Measurements from ENCODE around the gene BCL7B. TPM values are rescaled to one million over a fixed set of nuclear protein-coding genes. Genes with fewer than 3 reads are reported as not detected.
"Not testable (repeated sequence)": the region's sequence is repeated elsewhere in the genome, so short reads cannot be mapped to it uniquely, and the experiment has no call there.

The BCL7B gene
- total RNA-seq, 1 experiment from 2014 or later, result 37.2 TPM

DNA sequence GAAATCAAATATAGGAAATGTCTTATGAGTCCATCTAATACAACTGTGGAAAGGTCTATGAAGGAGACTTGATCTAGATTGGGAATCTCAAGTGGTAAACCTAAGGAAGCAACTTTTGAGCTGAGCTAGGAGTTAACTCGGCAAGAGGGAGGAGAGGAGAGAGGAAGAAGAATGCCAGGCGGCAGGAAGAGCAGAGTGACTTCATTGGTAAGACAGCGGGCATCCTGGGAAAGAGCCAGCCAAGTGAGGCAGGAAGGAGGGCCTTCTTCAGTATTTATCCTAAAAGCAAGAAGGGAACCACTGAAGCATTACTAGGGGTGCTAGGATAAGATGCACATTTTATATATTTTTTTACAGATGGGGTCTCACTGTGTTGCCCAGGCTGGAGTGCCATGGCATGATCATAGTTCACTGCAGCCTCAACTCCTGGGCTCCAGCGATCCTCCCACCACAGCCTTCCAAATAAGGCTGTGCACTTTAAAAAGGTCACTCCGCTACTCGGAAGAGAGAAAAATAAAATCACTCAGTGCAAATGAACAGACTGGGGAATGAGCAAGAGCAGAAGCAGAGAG lies 2.0 kb downstream of the BCL7B start:
- peak overlapping the region; percentile 100 for H3K9ac ChIP-seq (ENCODE audit: low read length)
- no peaks in the 10 kb centered on the region for H3K9me2 ChIP-seq (replicated peaks; ENCODE audit: insufficient read depth, low read length)
- H2AFZ ChIP-seq (ENCODE audit: low read length), result no peak overlapping the region
- DNase-seq, result no peak
- no peaks in the 10 kb centered on the region for H3K27me3 ChIP-seq (ENCODE audit: low read length)
- no peak overlapping the region for H3K27ac ChIP-seq (ENCODE audit: low read length)
- H3K4me2 ChIP-seq (ENCODE audit: low read depth, low read length, poor library complexity, severe bottlenecking), result peak overlapping the region; percentile 82
- H3K79me2 ChIP-seq (ENCODE audit: low read length), result peaks cover 56% of the 10 kb centered on the region
- peaks cover 28% of the 10 kb centered on the region for H3K4me1 ChIP-seq (ENCODE audit: low read length)
- no peaks in the 10 kb centered on the region for H3K9me3 ChIP-seq (ENCODE audit: low read length)
- peaks cover 18% of the 10 kb centered on the region for H4K20me1 ChIP-seq (ENCODE audit: insufficient read depth, low read depth, low read length)
- peaks cover 25% of the 10 kb centered on the region; the same call in 1 of the 2 replicates for H3K36me3 ChIP-seq (ENCODE audit: insufficient read depth, low read length)
- H3K4me3 ChIP-seq (ENCODE audit: low read length), result peak overlapping the region; percentile 85

DNA sequence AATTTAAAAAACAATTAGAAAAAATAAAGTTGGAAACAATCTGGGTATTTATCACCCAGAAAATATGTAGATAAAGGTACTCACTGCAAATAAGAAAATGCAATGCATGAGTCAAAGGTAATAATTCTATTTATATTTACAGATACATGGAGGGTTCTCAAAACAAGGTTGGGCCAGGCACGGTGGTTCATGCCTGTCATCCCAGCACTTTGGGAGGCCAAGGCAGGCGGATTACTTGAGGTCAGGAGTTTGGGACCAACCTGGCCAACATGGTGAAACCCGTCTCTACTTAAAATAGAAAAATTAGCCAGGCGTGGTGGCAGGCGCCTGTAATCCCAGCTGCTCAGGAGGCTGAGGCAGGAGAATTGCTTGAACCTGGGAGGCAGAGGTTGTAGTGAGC lies 7.4 kb downstream of the BCL7B start:
- H3K27ac ChIP-seq (ENCODE audit: low read length); H3K9me2 ChIP-seq (replicated peaks; ENCODE audit: insufficient read depth, low read length); DNase-seq; H3K27me3 ChIP-seq (ENCODE audit: low read length); H3K9ac ChIP-seq (ENCODE audit: low read length); H3K4me3 ChIP-seq (ENCODE audit: low read length); H2AFZ ChIP-seq (ENCODE audit: low read length); H3K4me1 ChIP-seq (ENCODE audit: low read length); H3K9me3 ChIP-seq (ENCODE audit: low read length); H3K4me2 ChIP-seq (ENCODE audit: low read depth, low read length, poor library complexity, severe bottlenecking): not testable (repeated sequence)
- Histone ChIP-seq H4K20me1 (ENCODE audit: insufficient read depth, low read depth, low read length) (peaks cover 11% of the 10 kb centered on the region; the same call in 1 of the 2 replicates), H3K36me3 (ENCODE audit: insufficient read depth, low read length) (peaks cover 30% of the 10 kb centered on the region; the same call in 1 of the 2 replicates), H3K79me2 (ENCODE audit: low read length) (peaks cover 84% of the 10 kb centered on the region)

DNA sequence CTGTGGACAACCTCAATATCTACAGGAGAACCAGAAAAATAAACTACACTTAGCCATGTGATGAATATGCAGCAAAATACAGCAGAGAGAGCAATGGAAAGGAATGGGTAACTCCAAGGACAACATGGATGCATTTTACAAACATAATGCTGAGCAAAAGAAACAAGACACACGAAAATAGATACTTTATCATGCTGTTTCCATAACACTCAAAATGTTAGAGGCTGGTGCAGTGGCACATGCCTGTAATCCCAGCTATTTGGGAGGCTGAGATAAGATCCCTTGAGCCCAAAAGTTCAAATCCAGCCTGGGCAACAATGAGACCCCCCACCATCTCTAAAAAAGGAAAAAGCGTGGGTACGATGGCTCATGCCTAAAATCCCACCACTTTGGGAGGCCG lies 8.3 kb downstream of the BCL7B start:
- H3K9ac ChIP-seq (ENCODE audit: low read length), result no peak overlapping the region

DNA sequence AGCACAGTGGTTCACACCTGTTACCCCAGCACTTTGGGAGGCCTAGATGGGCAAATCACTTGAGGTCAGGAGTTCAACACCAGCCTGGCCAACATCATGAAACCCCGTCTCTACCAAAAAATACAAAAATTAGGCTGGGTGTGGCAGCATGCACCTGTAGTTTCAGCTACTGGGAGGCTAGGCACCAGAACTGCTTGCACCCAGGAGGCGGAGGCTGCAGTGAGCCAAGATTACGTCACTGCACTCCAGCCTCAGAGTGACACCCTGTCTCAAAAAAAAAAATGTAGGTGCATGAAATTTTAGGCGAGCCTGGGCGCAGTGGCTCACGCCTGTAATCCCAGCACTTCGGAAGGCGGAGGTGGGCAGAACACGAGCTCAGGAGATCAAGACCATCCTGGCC lies 9.6 kb downstream of the BCL7B start:
- H4K20me1 ChIP-seq (ENCODE audit: insufficient read depth, low read depth, low read length), result peaks cover 16% of the 10 kb centered on the region; the same call in 1 of the 2 replicates
- H3K27ac ChIP-seq (ENCODE audit: low read length), result no peak overlapping the region
- no peak overlapping the region for H3K4me3 ChIP-seq (ENCODE audit: low read length)
- H3K9ac ChIP-seq (ENCODE audit: low read length), result no peak overlapping the region
- no peak overlapping the region for H2AFZ ChIP-seq (ENCODE audit: low read length)
- H3K36me3 ChIP-seq (ENCODE audit: insufficient read depth, low read length), result peaks cover 28% of the 10 kb centered on the region; the same call in 1 of the 2 replicates
- no peaks in the 10 kb centered on the region for H3K27me3 ChIP-seq (ENCODE audit: low read length)
- no peaks in the 10 kb centered on the region for H3K9me3 ChIP-seq (ENCODE audit: low read length)
- H3K9me2 ChIP-seq (replicated peaks; ENCODE audit: insufficient read depth, low read length), result no peaks in the 10 kb centered on the region
- H3K4me2 ChIP-seq (ENCODE audit: low read depth, low read length, poor library complexity, severe bottlenecking), result no peak overlapping the region
- DNase-seq, result no peak
- H3K79me2 ChIP-seq (ENCODE audit: low read length), result peaks cover 79% of the 10 kb centered on the region
- no peaks in the 10 kb centered on the region for H3K4me1 ChIP-seq (ENCODE audit: low read length)

More for the DNA sequence above, 8.3 kb downstream of the BCL7B start:
- DNase-seq, result no peak
- H3K79me2 ChIP-seq (ENCODE audit: low read length), result peaks cover 82% of the 10 kb centered on the region
- peaks cover 16% of the 10 kb centered on the region; the same call in 1 of the 2 replicates for H4K20me1 ChIP-seq (ENCODE audit: insufficient read depth, low read depth, low read length)
- H3K9me3 ChIP-seq (ENCODE audit: low read length), result no peaks in the 10 kb centered on the region
- H3K36me3 ChIP-seq (ENCODE audit: insufficient read depth, low read length), result peaks cover 22% of the 10 kb centered on the region; the same call in 1 of the 2 replicates
- no peaks in the 10 kb centered on the region for H3K27me3 ChIP-seq (ENCODE audit: low read length)
- H3K27ac ChIP-seq (ENCODE audit: low read length), result no peak overlapping the region
- no peak overlapping the region for H3K4me3 ChIP-seq (ENCODE audit: low read length)
- no peak overlapping the region for H2AFZ ChIP-seq (ENCODE audit: low read length)
- H3K4me2 ChIP-seq (ENCODE audit: low read depth, low read length, poor library complexity, severe bottlenecking), result no peak overlapping the region
- H3K4me1 ChIP-seq (ENCODE audit: low read length), result no peaks in the 10 kb centered on the region
- H3K9me2 ChIP-seq (replicated peaks; ENCODE audit: insufficient read depth, low read length), result no peaks in the 10 kb centered on the region

DNA sequence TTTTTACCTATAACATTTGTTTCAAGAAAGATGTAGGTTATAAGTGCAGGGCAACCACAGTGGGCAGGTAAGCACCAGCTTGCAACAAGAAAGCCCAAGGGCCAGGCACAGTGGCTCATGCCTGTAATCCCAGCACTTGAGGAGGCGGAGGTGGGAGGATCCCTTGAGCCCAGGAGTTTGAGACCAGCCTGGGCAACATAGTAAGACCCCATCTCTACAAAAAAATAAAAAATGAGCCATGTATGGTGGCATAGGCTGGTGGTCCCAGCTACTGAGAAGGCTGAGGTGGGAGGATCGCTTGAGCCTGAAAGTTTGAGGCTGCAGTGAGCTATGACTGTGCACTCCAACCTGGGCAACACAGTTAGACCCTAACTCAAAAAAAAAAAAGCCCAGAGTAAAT lies 12.8 kb downstream of the BCL7B start:
- H3K4me1 ChIP-seq (ENCODE audit: low read length), result no peaks in the 10 kb centered on the region
- DNase-seq, result no peak
- peaks cover 31% of the 10 kb centered on the region; the same call in 1 of the 2 replicates for H3K36me3 ChIP-seq (ENCODE audit: insufficient read depth, low read length)
- H2AFZ ChIP-seq (ENCODE audit: low read length), result no peak overlapping the region
- no peaks in the 10 kb centered on the region for H3K9me3 ChIP-seq (ENCODE audit: low read length)
- no peak overlapping the region for H3K9ac ChIP-seq (ENCODE audit: low read length)
- H3K27ac ChIP-seq (ENCODE audit: low read length), result no peak overlapping the region
- H3K27me3 ChIP-seq (ENCODE audit: low read length), result no peaks in the 10 kb centered on the region
- no peaks in the 10 kb centered on the region for H3K9me2 ChIP-seq (replicated peaks; ENCODE audit: insufficient read depth, low read length)
- H3K4me2 ChIP-seq (ENCODE audit: low read depth, low read length, poor library complexity, severe bottlenecking), result no peak overlapping the region
- peaks cover 60% of the 10 kb centered on the region for H3K79me2 ChIP-seq (ENCODE audit: low read length)
- H4K20me1 ChIP-seq (ENCODE audit: insufficient read depth, low read depth, low read length), result peaks cover 16% of the 10 kb centered on the region; the same call in 1 of the 2 replicates
- no peak overlapping the region for H3K4me3 ChIP-seq (ENCODE audit: low read length)

DNA sequence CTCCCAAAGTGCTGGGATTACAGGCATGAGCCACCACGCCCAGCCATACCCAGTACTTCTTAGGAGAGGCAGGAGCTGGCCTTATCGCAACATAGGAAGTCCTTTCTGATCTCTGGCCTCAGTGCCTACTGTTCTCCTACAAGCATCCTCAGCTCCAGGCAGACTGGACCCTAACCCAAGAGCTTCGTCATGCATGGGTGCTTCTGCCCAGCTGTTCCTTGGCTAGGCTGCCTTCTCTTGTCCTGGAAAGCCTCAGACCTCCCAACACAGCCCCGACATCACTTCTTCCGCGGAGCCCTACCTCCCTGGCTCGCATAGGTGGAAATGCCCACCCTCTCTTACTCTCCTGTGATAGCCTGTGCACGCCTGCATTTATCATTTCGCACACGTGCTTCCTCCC lies 15.8 kb downstream of the BCL7B start:
- no peak overlapping the region for H3K4me2 ChIP-seq (ENCODE audit: low read depth, low read length, poor library complexity, severe bottlenecking)
- H3K27ac ChIP-seq (ENCODE audit: low read length), result no peak overlapping the region
- DNase-seq, result no peak
- H3K36me3 ChIP-seq (ENCODE audit: insufficient read depth, low read length), result peaks cover 31% of the 10 kb centered on the region; the same call in 1 of the 2 replicates
- no peak overlapping the region for H3K9ac ChIP-seq (ENCODE audit: low read length)
- 0 out of 2 replicates have a peak, but pooled peaks cover 6% of the 10 kb centered on the region for H4K20me1 ChIP-seq (ENCODE audit: insufficient read depth, low read depth, low read length)
- H3K9me2 ChIP-seq (replicated peaks; ENCODE audit: insufficient read depth, low read length), result no peaks in the 10 kb centered on the region
- no peak overlapping the region for H2AFZ ChIP-seq (ENCODE audit: low read length)
- no peaks in the 10 kb centered on the region for H3K27me3 ChIP-seq (ENCODE audit: low read length)
- H3K4me1 ChIP-seq (ENCODE audit: low read length), result no peaks in the 10 kb centered on the region
- H3K4me3 ChIP-seq (ENCODE audit: low read length), result no peak overlapping the region
- no peaks in the 10 kb centered on the region for H3K9me3 ChIP-seq (ENCODE audit: low read length)
- H3K79me2 ChIP-seq (ENCODE audit: low read length), result peaks cover 33% of the 10 kb centered on the region

DNA sequence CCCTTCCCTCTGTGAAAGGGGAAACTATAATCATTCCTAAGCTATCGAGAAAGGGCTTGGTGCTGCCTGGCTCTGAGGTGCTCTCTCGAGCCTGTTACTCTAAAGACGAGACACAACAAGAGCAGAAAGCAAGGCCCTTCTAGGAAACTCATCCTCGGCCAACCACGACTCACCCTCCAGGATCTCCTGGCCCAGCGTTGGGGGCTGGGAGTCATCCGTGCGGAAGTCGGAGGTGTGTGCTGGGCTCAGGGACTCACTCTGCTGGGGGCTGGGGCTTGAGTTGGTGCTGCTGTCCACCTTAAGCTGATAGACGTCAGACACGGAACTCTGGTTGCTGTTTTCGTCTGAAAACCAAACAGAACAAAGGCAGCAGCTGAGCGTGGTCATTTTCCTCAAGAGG lies 17.8 kb downstream of the BCL7B start:
- Histone ChIP-seq H3K4me2 (ENCODE audit: low read depth, low read length, poor library complexity, severe bottlenecking) (no peak overlapping the region), H3K4me1 (ENCODE audit: low read length) (no peaks in the 10 kb centered on the region), H2AFZ (ENCODE audit: low read length) (no peak overlapping the region), H3K79me2 (ENCODE audit: low read length) (peaks cover 17% of the 10 kb centered on the region), H3K9me3 (ENCODE audit: low read length) (no peaks in the 10 kb centered on the region), H3K27ac (ENCODE audit: low read length) (no peak overlapping the region), H3K27me3 (ENCODE audit: low read length) (no peaks in the 10 kb centered on the region), H3K36me3 (ENCODE audit: insufficient read depth, low read length) (peaks cover 34% of the 10 kb centered on the region; the same call in 1 of the 2 replicates), H3K9me2 (replicated peaks; ENCODE audit: insufficient read depth, low read length) (no peaks in the 10 kb centered on the region), H3K9ac (ENCODE audit: low read length) (no peak overlapping the region), H4K20me1 (ENCODE audit: insufficient read depth, low read depth, low read length) (0 out of 2 replicates have a peak, but pooled peaks cover 2% of the 10 kb centered on the region), H3K4me3 (ENCODE audit: low read length) (no peak overlapping the region)
- DNase-seq, result no peak

DNA sequence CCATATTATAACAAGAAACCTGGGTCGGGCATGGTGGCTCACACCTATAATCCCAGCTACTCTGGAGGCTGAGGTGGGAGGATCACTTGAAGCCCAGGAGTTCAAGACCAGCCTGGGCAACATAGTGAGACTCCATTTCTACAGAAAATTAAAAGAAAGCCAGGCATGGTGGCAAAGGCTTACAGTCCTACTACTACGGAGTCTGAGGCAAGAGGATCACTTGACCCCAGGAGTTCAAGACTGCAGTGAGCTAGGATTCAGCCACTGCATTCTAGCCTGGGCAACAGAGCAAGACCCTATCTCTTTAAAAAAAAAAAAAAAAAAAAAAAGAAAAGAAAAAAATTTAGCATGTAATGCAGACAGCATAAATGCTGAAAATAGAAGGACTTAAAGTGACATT lies 19.0 kb downstream of the BCL7B start:
- not testable (repeated sequence) for H3K27ac ChIP-seq (ENCODE audit: low read length)
- H3K36me3 ChIP-seq (ENCODE audit: insufficient read depth, low read length), result peaks cover 29% of the 10 kb centered on the region; the same call in 1 of the 2 replicates

More for the DNA sequence above, 19.0 kb downstream of the BCL7B start:
- H3K9me3 ChIP-seq (ENCODE audit: low read length); DNase-seq; H2AFZ ChIP-seq (ENCODE audit: low read length); H3K79me2 ChIP-seq (ENCODE audit: low read length); H3K27me3 ChIP-seq (ENCODE audit: low read length); H3K4me3 ChIP-seq (ENCODE audit: low read length); H3K9me2 ChIP-seq (replicated peaks; ENCODE audit: insufficient read depth, low read length); H4K20me1 ChIP-seq (ENCODE audit: insufficient read depth, low read depth, low read length); H3K4me1 ChIP-seq (ENCODE audit: low read length); H3K4me2 ChIP-seq (ENCODE audit: low read depth, low read length, poor library complexity, severe bottlenecking); H3K9ac ChIP-seq (ENCODE audit: low read length): not testable (repeated sequence)
